ENCODE measurements around the gene CHMP1A. TPM values are rescaled to one million over a fixed set of nuclear protein-coding genes. Genes with fewer than 3 reads are reported as not detected.

CHMP1A gene
- total and polyA plus RNA-seq, 2 of the 8 experiments (the other 6 are each of a cell fraction or from before 2014, with no cell fraction given), result 64.4 to 75.8 TPM

- TF ChIP-seq KDM4A (IDR thresholded peaks at IDR 0.05; ENCODE audit: low read depth, low read length, severe bottlenecking) (no peak), ZNF274 (IDR thresholded peaks at IDR 0.05; ENCODE audit: borderline replicate concordance, extremely low read depth, low read length) (no peak), POLR2A (IDR thresholded peaks at IDR 0.05; ENCODE audit: control extremely low read depth in 1 of 2, low read depth in 2 of 2, low read length in 2 of 2) (no peak), CHD2 (IDR thresholded peaks at IDR 0.05; ENCODE audit: low read length) (no peak), CBX5 (IDR thresholded peaks at IDR 0.05; ENCODE audit: low read depth, low read length) (no peak), RNF2 (IDR thresholded peaks at IDR 0.05; ENCODE audit: borderline replicate concordance, low read depth, low read length, missing control alignments, poor library complexity, severe bottlenecking) (no peak), SP2 (IDR thresholded peaks at IDR 0.05; ENCODE audit: low read length) (no peak)
Measured at GRCh38 chr16:89629827-89630610, 27.5 kb downstream of the CHMP1A start (continued).

All from H1 (cell line).